ENCODE measurements around the gene NPVF. TPM values are rescaled to one million over a fixed set of nuclear protein-coding genes. Genes with fewer than 3 reads are reported as not detected.

Gene NPVF
- total RNA-seq, 1 experiment from 2014 or later = not detected

- H3K36me3 Mint-ChIP-seq (ENCODE audit: insufficient read depth in 1 of 3, low read depth in 3 of 3) = 0 out of 7 replicates have a peak, but pooled peaks cover 0 to 5% (median 0%) of the 10 kb centered on the region in 3 experiments
- Histone ChIP-seq H3K14ac (ENCODE audit: insufficient read depth, low read length) (no peak overlapping the region), H2BK20ac (ENCODE audit: low read depth, low read length, poor library complexity, severe bottlenecking) (no peak overlapping the region), H3K4ac (ENCODE audit: low read depth, low read length) (no peak overlapping the region), H2BK5ac (ENCODE audit: insufficient read length, low read length) (no peak overlapping the region), H3K18ac (ENCODE audit: insufficient read length, low read depth, low read length) (no peak overlapping the region), H3K4me1 (ENCODE audit: insufficient read depth, low read length) (no peaks in the 10 kb centered on the region), H2AFZ (ENCODE audit: low read length) (no peak overlapping the region), H2AK5ac (ENCODE audit: insufficient read length, low read length) (no peak overlapping the region), H3K27me3 (ENCODE audit: insufficient read depth, low read length) (no peaks in the 10 kb centered on the region), H3T11ph (ENCODE audit: low read length) (no peak overlapping the region), H4K20me1 (ENCODE audit: control insufficient read depth, insufficient read depth, insufficient read length) (no peaks in the 10 kb centered on the region), H3K4me2 (ENCODE audit: insufficient read depth, insufficient read length, low read length) (no peak overlapping the region), H3K9me3 (ENCODE audit: control insufficient read depth, low read depth, low read length) (no peaks in the 10 kb centered on the region), H3K23me2 (ENCODE audit: insufficient read length, low read depth, low read length, poor library complexity, severe bottlenecking) (no peaks in the 10 kb centered on the region), H3K23ac (ENCODE audit: insufficient read length, low read depth, low read length) (no peak overlapping the region), H3K9ac (ENCODE audit: extremely low read depth, insufficient read length, low read length) (no peak overlapping the region), H2BK15ac (ENCODE audit: low read depth, low read length) (no peak overlapping the region), H3K56ac (ENCODE audit: insufficient read length, low read depth, low read length) (no peak overlapping the region), H3K27ac (ENCODE audit: insufficient read length, low read depth, low read length) (no peak overlapping the region), H2BK12ac (ENCODE audit: insufficient read length, low read depth, low read length) (no peak overlapping the region), H4K8ac (replicated peaks; ENCODE audit: insufficient read length, low read depth, low read length) (no peak overlapping the region), H4K91ac (ENCODE audit: insufficient read length, low read depth, low read length) (no peak overlapping the region), H3K79me2 (ENCODE audit: insufficient read depth, low read length) (no peaks in the 10 kb centered on the region), H2BK120ac (ENCODE audit: low read depth, low read length, poor library complexity, severe bottlenecking) (no peak overlapping the region), H3K79me1 (ENCODE audit: insufficient read depth, low read depth, low read length, poor library complexity, severe bottlenecking) (no peaks in the 10 kb centered on the region), H4K5ac (ENCODE audit: insufficient read length, low read depth, low read length) (no peak overlapping the region)
- no CpG with 5 or more reads among the region's 8 CpGs for WGBS (ENCODE audit: extremely low coverage, insufficient read length, low lambda C conversion rate)
- H3K27me3 Mint-ChIP-seq (ENCODE audit: low read depth) = peaks cover 2% of the 10 kb centered on the region; the same call in 1 of the 2 replicates
- peak; percentile 15; the same call in 1 of the 3 replicates for TF ChIP-seq CTCF (conservative IDR thresholded peaks at IDR 0.05)
- H3K4me3 Mint-ChIP-seq = no peak overlapping the region
- peaks cover 0 to 2% of the 10 kb centered on the region in 2 experiments; a peak in 2 of 5 replicates for H3K9me3 Mint-ChIP-seq
- peaks cover 6 to 7% of the 10 kb centered on the region in 2 experiments; a peak in 3 of 4 replicates for H3K4me1 Mint-ChIP-seq
- H3K27ac Mint-ChIP-seq = no peak overlapping the region
- no peak for DNase-seq
Observed at GRCh38 chr7:25187932-25188331, 40.4 kb downstream of the NPVF start.
